GM12874 (cell line): Measurements from ENCODE around the gene GASK1A.

Experiments
- TF ChIP-seq, protein P1 (sequence below): IDR thresholded peaks from 2 replicates; pipeline ENCODE4 v1.5.1; 2011; ENCODE audit warnings: low read depth, mild to moderate bottlenecking, control low read depth, low read length, moderate library complexity; ENCODE audit not compliant: insufficient read depth

Gene GASK1A

DNA sequence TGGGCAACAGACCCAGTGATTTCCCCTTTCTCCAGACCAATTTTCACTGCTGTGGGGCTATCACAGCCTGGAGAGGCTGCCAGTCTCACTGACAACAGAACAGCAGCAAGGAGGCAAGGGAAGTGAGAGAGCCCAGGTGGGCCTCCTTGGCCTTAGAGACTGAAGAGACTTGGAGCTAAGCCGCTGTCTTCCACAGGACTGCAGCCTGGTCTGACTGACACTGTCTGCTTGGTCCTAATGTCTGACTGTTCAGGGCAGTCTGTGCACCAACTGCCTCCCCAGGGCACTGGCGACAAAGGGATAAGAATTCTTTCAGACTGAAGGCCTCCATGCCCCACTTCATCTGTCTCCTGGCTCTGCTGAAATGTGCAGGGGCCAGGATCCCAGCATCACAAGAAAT lies 115.3 kb downstream of the GASK1A start:
- TF ChIP-seq, protein P1, sequence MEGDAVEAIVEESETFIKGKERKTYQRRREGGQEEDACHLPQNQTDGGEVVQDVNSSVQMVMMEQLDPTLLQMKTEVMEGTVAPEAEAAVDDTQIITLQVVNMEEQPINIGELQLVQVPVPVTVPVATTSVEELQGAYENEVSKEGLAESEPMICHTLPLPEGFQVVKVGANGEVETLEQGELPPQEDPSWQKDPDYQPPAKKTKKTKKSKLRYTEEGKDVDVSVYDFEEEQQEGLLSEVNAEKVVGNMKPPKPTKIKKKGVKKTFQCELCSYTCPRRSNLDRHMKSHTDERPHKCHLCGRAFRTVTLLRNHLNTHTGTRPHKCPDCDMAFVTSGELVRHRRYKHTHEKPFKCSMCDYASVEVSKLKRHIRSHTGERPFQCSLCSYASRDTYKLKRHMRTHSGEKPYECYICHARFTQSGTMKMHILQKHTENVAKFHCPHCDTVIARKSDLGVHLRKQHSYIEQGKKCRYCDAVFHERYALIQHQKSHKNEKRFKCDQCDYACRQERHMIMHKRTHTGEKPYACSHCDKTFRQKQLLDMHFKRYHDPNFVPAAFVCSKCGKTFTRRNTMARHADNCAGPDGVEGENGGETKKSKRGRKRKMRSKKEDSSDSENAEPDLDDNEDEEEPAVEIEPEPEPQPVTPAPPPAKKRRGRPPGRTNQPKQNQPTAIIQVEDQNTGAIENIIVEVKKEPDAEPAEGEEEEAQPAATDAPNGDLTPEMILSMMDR: no peak

DNA sequence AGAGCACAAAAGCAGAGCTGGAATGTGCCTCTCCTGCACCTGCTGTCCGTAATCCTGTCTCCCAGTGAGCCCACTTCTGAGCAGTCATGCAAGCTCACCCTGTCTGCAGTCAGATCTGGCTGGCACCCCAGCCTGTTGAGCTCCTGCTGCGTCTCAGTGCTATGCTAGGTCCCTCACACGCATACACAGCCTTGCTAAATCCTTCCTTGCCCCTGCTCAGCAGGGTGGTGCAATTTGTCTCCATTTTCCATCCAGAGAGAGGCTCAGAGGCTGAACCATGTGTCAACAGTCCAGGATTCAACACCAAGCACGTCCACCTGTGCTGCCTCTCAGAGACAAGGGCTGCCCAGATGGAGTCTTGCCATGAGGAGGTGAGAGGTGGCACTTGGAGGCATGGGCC lies 115.7 kb downstream of the GASK1A start:
- TF ChIP-seq, protein P1: no peak

DNA sequence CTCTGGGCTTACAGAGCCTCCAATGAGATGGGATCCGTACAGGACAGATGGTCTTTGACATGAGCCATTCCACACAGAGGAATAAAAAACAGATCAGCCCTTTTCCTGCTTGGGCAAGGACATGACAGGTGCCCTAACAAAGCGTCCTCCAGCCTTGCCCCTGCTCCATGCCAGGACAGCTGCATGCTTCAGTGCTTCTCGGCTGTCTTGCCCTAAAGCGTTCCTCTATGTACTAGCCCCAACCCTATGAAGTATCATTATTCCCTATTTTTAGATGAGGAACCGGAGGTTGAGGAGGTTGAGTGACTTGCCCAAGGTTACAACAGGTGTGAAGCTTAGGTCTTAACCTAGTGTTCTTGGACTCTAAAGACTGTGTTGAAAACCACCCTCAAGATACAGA lies 116.3 kb downstream of the GASK1A start:
- TF ChIP-seq, protein P1: no peak

DNA sequence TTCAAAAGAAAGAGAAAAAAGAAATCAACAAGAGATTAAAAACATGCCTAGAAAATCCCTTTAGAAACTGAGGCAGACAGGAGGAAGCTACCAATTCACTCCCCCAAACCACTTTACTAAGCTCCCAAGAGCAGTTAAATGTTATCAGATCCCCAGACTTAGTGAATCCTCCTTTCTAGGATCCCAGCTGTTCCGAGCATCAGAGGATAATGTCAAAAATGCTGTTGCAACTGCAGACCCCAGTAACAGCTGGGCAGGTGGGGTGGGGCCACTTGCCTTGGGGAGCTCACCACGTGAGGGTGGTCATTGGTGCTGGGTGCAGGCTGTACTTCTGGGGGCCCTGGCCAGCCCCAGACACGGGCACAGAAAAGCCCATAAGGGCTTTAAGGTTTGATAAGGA lies 117.7 kb downstream of the GASK1A start:
- TF ChIP-seq, protein P1: no peak

DNA sequence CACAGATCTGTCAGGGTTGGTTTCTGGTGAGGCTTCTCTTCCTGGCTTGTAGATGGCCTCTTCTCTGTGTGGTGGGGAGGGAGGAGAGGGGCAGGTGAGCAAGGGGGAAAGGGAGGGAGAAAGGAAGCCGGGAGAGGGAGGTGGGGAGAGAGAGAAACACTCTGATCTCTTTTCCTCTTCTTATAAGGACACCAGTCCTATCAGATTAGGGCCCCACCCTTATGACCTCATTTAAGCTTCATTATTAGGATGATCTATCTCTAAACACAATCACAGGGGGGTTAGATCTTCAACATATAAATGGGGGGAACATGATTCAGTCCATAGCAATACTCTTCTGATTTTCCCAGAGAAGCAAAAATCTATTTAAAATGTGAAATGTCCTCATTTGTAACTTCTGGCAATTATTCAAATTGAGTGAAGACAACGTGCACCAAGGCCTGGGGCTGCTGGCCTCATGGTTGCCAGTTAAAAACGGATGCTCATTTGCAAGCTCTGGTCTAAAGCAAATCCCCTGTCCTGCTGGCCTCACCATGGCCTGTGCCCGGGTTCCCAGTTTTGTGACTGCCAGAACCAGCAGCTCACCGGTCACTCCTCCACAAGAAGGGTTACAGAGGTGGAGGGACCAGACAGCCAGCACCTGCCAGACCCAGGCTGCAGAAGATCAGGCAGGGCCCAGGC lies 118.4 kb downstream of the GASK1A start:
- TF ChIP-seq, protein P1: no peak

DNA sequence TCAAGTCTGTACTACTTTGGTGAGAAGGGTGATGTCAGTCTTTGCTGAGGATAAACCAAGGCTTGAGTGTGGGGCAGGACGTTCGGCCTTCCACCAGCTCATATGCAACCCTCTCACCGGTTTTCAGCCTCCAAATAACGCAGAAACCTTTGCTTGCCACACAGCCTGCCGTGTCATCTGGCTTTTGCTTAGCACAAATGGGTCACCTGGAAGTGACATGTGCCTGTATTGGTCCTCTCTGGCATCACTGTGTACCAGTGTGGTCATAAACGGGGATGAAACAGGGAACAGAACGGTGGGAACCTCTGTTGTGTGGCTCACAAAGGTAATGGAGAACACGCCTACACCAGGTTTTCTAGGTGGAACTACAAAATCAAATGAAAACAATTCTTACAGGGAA lies 119.7 kb downstream of the GASK1A start:
- TF ChIP-seq, protein P1: no peak

DNA sequence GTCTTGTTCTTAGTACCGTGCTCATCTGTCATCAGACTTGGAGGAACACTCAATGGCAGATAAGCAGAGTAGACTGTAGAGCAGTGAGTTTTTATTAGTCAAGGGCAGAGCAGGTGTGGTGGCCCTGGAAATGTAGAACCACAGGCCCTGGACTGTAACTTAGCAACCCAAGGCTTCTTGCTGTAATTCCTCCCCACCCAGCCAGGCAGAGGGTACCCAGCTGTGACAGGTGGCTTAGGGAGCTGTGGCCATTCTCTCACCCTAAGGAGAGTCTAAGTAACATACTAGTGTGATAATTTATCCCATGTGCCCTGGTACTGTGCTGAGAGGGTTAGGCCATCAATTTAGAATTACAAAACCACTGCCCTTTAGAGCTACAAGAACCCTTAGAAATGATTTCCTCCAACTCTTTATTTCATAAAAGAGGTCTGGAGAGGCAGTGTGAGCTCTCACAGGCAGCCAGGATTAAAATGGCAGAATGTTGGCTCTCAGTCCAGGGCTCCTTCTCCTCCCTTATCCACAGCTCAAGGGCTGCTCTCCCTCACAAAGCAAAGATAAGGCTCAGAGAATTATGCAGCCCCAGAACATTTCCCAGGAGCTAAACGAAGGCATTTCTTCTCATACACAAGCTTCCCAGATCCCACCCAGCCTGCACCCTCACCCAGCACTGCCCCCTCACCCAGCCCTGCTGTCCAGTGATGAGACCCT lies 123.8 kb downstream of the GASK1A start:
- TF ChIP-seq, protein P1: no peak
